HL-60/S4 treated with phorbol 12-myristate 13-acetate at 8.2 ng/mL for 4 days and 3 days (cell line): ENCODE data around the gene SLC22A17.
"Not testable (repeated sequence)": the region's sequence is repeated elsewhere in the genome, so short reads cannot be mapped to it uniquely, and the experiment has no call there.

ENCODE experiments used
- in situ Hi-C: fragments of 300-500 bp; cut with MboI; formaldehyde crosslinking; loops from 2 replicates; pipeline ENCODE4 v1.15.0; 2022; ENCODE audit warnings: low sequenced_read_pairs

Gene SLC22A17

DNA sequence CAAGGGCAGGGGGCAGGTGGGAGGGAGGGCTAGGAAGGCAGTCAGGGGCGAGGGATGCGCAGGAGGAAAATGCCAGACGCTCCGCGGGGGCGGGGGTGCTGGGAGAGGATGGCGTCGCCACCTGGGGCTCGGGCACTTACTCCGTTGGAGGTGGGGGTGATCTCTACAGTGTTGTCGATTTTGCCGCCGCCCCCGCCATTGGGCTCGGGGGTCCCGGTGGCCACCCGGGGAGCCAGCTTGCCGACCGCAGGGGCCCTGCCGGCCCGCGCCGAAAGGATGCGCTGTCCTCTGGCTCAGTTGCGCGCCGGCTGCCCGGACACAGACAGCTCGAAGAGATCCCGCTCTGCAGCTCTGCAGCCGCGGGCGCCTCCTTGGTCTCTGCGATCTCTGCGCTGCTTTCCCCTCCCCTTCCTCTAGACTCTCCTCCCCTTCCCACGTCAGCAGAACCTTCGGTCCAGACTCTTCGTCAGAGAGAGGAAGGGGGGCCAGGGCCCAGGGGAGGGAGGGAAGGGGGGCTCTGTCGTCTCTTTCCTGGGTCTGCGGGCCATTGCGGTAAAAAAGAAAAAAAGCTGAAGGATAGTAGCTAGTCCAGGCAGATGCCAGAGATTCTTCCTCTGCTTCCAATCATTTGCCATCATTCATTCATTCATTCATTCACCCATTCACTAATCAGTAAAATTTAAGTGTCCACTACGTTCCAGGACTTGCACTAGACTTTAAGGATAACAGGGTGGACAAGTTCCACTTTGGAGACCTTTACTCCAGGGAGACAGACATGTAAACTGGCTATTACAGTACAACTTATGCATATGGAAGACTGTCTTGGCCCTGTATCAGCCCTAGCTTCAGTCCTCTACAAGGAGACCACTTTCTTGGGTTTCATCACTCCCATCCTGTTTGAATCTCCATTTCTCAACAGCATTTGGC, at the start of gene SLC22A17:
Gene SLC22A17, minus strand, starts transcription at position 382 of the 927 bp plus-strand sequence.
- in situ Hi-C loops, result no loop called here

DNA sequence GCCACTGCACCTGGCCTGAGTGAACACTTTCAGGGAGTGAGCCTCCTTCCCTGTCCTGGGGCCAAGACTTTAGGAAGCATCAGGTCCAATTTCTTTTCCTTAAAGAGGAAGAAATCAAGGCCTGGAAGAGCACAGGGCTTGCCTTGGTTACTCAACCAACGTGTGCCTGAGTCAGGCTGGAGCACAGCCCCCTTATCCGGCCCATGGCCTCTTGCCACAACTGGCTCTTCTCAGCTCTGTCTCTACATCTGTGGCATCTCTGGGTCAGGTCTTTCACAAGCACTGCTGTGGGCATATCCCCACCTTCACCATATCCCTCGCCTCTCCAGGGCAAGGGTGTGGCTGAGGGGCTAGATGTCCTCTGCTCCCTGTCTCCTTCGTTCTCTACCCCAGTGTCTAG, 48.6 kb upstream of the SLC22A17 start:
- in situ Hi-C loops, result no loop called here

DNA sequence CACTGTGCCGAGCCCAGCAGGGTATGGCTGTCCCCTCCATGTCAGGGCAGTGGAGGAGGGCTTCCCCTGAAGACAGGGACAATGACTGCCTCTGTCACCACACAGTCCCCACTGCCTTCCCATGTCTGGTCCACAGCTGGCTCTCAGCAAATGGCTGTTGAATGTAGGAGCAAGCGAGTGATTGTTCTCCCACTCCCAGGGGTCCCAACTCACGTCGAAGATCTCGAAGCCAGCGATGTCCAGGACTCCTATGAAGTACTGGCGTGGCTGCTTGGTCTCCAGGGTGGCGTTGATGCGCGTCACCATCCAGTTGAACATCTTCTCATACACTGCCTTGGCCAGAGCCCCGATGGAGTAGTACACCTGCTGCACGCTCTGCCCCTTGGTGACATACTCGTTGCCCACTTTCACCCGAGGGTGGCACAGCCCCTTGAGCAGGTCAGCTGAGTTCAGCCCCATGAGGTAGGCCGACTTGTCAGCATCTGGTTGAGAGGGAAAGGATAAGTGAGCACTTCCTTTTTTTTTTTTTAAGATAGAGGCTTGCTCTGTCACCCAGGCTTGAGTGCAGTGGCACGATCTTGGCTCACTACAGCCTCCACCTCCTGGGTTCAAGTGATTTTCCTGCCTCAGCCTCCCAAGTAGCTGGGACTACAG, 47.9 kb upstream of the SLC22A17 start:
- in situ Hi-C loops, result not testable (repeated sequence)

DNA sequence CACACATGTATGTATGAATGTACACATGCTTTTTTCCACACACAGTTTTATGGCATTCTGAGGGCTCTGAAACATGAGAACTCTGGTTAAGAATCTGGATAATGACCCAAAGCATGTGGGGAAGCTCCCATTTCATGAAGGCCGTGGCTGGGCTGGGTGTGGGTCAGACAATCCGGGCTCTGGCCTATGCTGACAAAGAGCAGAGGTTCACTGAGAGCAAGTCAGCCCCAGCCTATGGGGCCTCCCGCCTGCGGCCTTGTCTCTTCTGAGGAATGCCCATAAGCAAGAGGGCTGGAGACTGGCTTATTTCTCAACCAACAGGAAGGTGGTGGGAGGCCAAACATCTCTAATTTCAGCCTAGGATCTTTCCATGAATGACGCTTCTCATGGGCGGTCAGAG, 46.9 kb upstream of the SLC22A17 start:
- in situ Hi-C loops, result no loop called here

DNA sequence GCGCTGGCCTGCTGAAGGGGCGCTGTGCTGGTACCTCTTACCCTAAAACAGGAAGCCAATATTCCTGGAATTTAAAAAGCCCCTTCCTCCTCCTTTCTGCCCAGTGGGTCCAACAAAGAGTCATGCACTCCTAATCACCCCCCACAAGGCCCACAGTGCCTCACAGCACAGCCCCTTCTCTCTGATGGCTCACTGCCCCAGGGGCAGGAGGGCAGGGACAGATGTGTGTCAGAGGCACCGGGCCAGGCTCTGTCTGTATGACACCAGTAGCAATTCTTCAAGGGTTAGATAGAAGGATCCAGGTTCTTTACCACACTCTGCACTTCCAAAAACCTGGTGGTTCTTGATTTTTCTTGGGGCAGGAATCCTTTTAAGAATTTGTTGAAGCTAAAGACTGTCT, 46.4 kb upstream of the SLC22A17 start:
- in situ Hi-C loops, result no loop called here

DNA sequence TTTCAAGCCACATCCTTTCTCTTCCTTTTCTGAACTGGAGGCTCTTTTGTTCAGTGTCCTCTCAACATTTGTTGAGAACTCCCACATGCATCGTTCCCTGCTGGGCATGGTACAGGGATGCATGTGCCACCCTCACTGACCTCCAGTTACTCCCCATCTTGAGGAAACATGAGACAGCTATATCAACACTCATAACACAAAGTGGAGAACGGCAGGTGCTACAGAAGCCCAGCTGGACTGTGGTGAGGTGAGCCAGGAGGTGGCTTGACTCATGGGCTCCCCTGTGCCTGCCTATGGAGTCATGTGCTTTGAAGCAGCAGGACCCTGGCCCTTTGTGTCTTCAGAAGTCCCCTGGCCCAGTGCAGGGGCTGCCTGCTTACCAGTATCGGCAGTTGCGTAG, 45.7 kb upstream of the SLC22A17 start:
- in situ Hi-C loops, result no loop called here

DNA sequence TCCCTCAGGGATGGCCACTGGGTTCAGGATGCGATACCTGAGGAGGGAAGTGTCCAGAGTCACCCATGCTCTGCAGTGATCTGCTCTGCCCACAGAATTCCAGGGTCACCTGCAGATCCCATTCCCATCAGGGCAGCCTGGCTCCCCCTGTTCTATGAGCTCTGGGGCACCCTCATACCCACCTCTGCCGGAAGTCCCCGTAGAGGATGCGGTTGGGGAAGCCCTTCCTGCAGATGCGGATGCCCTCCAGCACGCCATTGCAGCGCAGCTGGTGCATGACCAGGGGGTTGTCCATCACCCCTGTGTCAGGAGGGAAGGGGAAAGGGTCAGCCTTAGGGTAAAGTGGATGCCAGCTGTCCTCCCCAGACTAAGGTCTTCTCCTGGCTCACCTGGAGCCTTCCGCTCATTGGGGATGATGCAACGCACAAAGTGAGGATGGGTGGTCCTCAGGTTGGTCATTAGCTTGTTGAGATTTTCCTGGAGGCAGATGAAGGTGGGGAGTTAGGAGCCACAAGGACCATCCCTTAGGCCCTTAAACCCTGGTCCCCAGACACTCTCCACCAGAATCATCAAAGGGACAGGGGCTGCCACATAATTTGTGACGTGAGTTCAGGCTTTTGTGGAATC, 44.2 kb upstream of the SLC22A17 start:
- in situ Hi-C loops, result no loop called here

DNA sequence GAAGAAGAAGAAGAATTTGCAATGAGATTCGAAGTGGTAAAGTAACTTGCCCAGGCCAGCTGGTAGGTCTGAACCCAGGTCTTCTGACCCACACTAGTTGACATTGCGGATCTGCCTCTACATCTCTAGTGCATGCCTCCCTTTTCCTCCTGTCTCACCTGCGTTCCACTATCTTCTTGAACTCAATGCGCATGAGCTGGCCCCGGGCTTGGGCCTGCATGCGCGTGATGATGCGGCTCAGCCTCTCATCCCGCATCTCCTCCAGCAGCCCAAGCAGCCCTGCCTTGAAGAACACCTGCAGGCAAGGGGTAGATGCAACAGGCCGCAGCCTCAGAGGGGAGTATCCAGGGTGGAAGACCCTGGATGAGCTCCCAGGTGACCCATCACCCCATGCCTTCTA, 43.4 kb upstream of the SLC22A17 start:
- in situ Hi-C loops, result no loop called here

DNA sequence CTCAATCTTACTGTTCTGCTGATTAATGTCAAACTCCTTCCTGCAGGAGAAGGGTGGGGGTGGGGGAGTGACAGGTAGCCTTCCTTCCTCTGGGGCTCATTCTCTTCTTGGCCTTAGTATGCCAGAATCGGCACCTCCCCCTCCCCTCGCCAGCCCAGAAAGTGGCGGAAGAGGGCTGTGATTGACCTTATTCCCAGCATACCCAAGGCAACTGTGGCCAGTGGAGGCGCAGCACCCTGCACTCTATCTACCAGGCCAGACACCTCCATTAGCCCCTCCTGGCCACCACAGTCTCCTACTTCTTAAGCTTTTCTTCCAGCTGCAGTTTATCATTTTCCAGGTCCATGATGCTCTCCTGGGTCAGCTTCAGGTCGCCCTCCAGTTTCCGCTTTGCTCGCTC, 39.9 kb upstream of the SLC22A17 start:
- in situ Hi-C loops, result no loop called here

DNA sequence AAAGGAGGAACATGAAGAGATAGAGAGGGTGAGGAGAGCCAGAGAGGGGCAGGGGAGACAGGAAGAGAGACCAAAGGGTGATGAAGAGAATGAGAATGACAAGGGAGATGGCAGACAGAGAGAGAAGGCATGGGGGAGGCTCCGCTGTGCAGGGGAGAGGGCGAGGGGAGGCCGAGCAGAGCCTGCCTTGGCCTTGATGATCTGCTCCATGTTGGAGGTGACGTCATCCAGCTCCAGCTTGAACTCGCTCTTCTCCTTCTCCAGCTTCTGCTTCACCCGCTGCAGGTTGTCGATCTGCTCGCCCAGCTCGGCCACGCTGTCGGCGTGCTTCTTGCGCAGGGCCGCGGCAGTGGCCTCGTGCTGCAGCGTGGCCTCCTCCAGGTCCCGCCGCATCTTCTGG, 37.2 kb upstream of the SLC22A17 start:
- in situ Hi-C loops, result not testable (repeated sequence)

DNA sequence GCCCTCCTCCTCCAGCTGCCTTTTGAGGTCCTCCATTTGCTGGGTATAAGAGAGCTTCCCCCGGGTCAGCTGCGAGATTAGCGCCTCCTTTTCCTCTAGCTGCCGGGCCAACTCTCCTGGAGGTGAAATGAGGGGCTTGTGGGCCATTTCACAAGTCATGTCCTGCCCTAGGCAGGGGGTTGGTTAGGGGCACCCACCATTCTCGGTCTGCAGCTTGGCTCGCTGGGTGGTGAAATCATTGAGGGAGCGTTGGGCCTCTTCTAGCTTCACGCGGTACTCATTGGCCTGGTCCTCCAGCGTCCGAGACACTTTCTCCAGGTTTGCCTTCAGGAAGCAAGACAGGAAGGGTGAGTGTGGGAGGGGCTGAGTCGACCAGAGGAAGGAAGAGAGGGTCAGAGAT, 36.7 kb upstream of the SLC22A17 start:
- in situ Hi-C loops, result no loop called here

DNA sequence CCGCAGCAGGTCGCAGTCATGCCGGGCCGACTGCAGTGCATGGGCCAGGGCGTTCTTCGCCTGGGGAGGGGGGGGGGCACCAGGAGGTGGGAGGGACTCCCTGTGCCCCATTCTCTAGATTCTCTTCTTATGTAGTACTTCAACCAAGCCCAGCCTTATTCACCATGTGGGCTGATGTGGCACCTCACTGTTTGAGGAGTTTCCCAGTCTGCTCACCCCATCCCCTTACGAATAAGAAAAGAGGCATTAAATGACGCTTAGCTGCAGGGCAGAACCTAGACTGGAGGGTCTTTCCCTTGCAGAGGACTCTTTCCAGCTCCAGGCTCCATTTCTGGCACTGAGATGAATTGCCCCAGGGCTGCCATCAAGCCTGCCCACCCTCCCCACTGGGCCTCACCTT, 36.3 kb upstream of the SLC22A17 start:
- in situ Hi-C loops, result no loop called here

DNA sequence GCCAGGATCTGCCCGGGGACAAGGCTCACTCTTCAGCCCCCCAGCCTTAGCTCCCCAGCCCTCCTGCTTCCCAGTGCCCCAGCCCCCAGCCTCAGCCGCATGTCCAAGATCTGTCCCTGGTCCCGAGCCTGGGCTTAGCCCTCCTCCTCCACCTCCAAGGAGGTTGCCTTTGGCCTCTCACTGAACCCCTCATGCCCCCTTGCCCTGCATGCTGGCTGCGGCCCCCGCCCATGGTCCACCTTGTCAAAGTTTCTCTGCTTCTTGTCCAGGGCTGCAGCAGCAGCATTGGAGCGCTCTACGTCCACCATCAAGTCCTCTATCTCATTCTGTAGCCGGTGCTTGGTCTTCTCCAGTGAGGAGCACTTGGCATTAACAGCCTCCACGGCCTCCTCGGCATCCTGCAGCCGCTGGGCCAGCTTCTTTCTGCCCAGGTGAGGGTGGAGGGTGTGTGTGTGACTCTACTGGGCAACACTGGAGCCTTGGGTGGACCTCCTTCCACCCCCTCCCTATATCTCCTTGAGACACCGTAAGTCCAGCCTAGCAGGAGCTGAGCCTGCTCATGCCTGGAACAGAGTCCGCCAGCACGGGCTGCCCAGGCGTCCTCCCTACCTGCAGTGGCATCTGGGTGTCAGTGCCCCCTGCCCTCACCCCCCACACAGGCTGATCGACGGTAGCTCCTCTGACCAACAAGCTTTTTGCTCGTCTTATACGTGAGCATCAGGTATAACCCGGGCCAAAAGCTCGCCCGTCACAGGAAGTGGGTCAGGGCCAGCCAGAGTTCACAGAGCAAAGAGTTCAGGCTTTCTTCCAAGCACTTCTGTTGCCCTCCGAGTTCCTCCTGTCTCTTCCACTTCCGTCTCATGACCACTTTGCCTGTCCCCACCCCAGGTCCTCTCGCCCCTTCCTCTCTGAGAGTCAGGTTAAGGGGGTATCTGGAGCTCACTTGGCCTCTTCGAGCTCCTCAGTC, 35.5 kb upstream of the SLC22A17 start:
- in situ Hi-C loops, result no loop called here

DNA sequence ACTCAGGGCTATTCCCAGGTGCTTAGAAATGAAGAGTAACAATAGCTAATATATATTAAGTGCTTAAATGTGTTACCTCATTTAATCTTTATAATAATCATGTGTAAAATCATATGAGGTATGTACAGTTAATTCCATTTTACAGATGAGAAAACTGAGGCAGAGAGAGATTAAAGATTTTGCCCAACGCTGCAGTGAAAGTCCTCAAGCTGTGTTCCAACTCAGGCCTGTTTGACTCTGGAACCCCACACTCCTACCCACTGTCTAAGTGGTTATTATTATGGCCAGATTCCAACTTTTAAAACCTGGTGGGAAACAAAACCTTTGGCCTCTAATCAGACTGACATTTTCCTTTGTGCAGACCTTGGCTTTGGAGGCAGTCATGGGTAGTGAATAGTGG, 34.3 kb upstream of the SLC22A17 start:
- in situ Hi-C loops, result no loop called here

DNA sequence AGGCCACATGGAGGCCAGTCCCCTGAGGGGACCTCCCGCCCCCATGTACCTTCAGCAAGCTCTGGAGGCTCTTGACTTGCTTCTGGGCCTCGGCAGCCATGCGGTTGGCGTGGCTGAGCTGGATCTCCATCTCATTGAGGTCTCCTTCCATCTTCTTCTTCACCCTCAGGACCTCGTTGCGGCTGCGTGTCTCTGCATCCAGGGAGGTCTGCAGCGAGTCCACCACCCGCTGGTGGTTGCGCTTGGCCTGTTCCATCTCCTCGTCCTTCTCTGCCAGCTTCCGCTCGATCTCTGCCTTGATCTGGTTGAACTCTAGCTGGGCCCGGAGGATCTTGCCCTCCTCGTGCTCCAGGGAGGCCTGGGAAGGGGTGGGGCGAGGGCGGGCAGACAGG, 33.6 kb upstream of the SLC22A17 start:
- in situ Hi-C loops, result not testable (repeated sequence)

DNA sequence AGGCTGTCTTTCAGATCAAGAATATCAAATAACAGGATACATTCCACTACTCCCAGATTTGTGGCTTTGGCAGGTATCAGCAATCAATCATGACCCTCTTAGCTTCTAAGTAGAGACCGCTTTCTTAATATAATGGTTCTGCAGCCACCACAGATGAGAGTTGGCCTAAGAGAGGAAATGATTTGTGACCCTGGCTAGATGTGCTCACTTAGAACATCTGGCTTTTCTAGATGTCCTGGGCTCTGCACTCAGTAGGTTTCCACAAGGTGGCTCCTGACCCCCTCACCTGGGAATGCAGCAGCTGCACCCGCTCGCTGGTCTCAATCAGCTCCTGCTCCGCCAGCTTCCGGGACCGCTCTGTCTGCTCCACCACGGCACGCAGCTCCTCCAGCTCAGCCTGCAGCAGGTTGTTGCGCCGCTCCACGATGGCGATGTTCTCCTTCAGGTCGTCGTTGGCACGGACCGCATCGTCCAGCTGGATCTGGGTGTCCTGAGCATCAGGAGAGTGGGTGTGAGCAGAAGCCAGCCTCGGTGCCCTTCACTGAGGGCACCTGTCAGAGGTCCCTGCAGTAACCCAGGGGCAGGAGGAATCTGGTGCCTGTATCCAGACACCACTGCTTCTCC, 33.1 kb upstream of the SLC22A17 start:
- in situ Hi-C loops, result no loop called here

DNA sequence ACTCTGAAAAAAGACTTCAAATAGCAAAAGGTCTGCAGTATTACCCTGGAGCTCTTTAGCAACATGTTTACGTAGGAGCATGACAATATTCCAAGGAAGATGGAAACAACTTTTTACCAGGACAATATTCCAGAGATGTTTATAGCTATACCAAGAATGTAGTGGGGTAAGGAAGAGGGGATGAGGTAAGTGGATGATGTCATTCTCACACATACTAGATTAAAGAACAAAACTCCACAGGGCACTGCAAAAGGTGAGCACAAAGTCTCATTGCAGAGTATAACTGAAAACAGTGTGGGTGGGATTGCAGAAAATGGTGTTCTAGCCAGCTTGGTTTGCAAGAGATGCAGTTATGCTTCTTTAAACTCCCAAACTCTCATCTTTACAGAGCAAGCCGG, 32.6 kb upstream of the SLC22A17 start:
- in situ Hi-C loops, result no loop called here

DNA sequence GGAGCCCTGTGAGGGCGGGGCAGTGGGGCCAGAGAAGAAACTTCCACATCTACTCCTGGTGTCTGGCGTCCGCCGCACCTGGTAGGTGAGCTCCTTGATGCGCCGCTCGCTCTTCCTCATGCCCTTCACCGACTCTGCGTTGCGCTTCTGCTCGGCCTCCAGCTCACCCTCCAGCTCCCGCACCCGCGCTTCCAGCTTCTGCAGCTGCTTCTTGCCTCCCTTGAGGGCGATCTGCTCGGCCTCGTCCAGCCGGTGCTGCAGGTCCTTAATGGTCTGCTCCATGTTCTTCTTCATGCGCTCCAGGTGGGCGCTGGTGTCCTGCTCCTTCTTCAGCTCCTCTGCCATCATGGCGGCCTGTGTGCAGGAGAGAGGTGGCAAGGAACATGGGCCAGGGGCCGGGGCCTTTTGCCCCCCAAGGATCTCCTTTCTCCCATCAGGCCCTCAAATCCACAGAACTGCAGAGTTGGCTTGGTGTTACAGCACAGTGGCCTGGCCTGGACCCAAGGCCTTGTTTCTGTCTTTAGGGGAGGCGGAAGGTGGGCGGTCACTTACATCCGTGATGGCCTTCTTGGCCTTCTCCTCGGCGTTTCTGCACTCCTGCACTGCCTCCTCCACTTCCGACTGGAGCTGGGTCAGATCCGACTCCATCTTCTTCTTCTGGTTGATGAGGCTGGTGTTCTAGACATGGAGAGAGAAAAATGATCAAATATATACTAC, 31.8 kb upstream of the SLC22A17 start:
- in situ Hi-C loops, result no loop called here

DNA sequence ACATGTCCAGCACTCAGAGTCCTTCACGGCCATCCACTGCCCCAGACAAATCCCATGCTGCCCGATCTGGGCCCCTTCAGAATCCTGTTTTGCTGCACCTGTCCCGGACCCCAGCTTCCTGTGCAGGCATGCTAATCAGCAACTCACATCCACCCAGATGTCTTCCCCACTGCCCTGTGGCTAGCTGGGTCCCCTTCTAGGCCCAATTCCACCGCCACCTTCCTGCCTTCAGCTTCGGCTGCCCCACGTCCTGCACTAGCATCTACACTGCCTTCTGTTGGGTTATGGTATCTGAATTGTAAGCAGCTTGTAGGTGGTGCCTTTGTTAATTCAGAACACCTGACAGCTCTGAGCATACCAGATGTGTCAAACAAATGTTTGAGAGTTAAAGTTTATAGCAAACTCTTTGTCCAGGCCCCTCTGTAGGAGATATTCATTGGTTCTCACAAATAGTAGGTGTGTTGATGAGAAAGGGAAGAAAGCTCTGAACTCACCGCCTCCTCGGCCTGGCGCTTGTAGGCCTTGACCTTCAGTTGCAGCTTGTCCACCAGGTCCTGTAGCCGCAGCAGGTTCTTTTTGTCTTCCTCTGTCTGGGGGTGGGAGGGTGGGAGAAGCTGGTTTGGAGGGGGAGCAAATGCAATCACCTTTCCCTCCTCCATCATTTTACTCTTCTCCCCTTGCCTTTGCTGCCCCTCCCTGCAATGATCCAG, 30.2 kb upstream of the SLC22A17 start:
- in situ Hi-C loops, result no loop called here
